Stomach (tissue), 9 donors: ENCODE data around the gene COMTD1. TPM values are rescaled to one million over a fixed set of nuclear protein-coding genes. Genes with fewer than 3 reads are reported as not detected.
A peak's percentile ranks its signal among the peaks of the same experiment; 100 is the strongest.

Experiments
- DNase-seq, 2 donors: peaks; one replicate each; pipeline versions ENCODE4 v3.0.0 to v3.0.0-alpha.2; 2013 to 2019
- H3K27ac ChIP-seq, 5 donors: fragments of 200-600 bp in 4 of 5; sonication (generic) in 4 of 5; one replicate each; pipeline ENCODE4 v1.5.1; 2013 to 2019; ENCODE audit warnings: mild to moderate bottlenecking in 1 of 5, moderate library complexity in 1 of 5
- H3K27me3 ChIP-seq, 3 donors: fragments of 200-600 bp; sonication (generic); one replicate each; pipeline ENCODE4 v1.5.1; 2017 to 2019; ENCODE audit warnings: mixed run types in 1 of 3
- H3K36me3 ChIP-seq, 4 donors: fragments of 200-600 bp; sonication (generic); 1 replicate in 3 of 4; 2 replicates in 1 of 4; pipeline ENCODE4 v1.5.1; 2016 to 2019
- H3K4me1 ChIP-seq, 4 donors: fragments of 200-600 bp; sonication (generic); one replicate each; pipeline ENCODE4 v1.5.1; 2016 to 2019
- H3K4me3 ChIP-seq, 4 donors: fragments of 200-600 bp; sonication (generic) in 3 of 4; one replicate each; pipeline ENCODE4 v1.5.1; 2016 to 2019; ENCODE audit warnings: mild to moderate bottlenecking in 1 of 4
- H3K9me3 ChIP-seq, 4 donors: fragments of 200-600 bp; sonication (generic); one replicate each; pipeline ENCODE4 v1.5.1; 2016 to 2019
- EP300 ChIP-seq: sonication (generic); formaldehyde crosslinking; IDR thresholded peaks from one replicate; pipeline ENCODE4 v1.6.1; 2017; ENCODE audit warnings: antibody characterized with exemption
- POLR2A ChIP-seq, 4 donors: fragments of 450-650 bp; IDR thresholded peaks; one replicate each; pipeline ENCODE4 v1.6.1; 2016; ENCODE audit warnings: antibody characterized with exemption in 4 of 4, control low read depth in 2 of 4, mild to moderate bottlenecking in 1 of 4, moderate library complexity in 1 of 4
- POLR2AphosphoS5 ChIP-seq, 3 donors: sonication (generic); formaldehyde crosslinking; IDR thresholded peaks; one replicate each; pipeline ENCODE4 v1.6.1; 2016; ENCODE audit warnings: antibody characterized with exemption in 3 of 3
- WGBS, 5 donors: extraction: QIAGEN DNeasy Blood & Tissue Kit in 3 of 5; methylation state at CpG; one replicate each; pipeline versions ENCODE4 v1.1.5 to v1.1.7; 2013 to 2018; 5-methylcytosine and 5-hydroxymethylcytosine counted together
- intact Hi-C: fragments of 100-400 bp; cut with DNase I; formaldehyde crosslinking; loops from one replicate; pipeline ENCODE4 v1.15.1; 2023; ENCODE audit warnings: low total_unique reads
- polyA plus RNA-seq, 3 donors: library from polyadenylated mRNA; stranded (reverse); fragments of 200-250 nt; gene quantifications; one replicate each; pipeline ENCODE4 v1.2.3, GENCODE V29; 2013
- total RNA-seq, 5 donors: library from RNA; depleted of rRNA; stranded (reverse); fragments of >200 nt; gene quantifications; one replicate each; pipeline versions ENCODE4 v1.1.0 to v1.2.3, GENCODE V29; 2014 to 2016
- TF ChIP-seq, protein P1 (sequence below), 7 experiments: fragments of 450-650 bp in 4 of 7; fragments of 200-600 bp in 3 of 7; sonication (generic) in 3 of 7; IDR thresholded peaks; one replicate each; pipeline ENCODE4 v1.5.1; 2016 to 2019; ENCODE audit warnings: antibody characterized with exemption in 7 of 7, control low read depth in 2 of 7, mild to moderate bottlenecking in 1 of 7
- donor health status: healthy with polysubstance abuse.
- donor health status: Bipolar disorder and iron deficiency.
- donor health status: healthy.

COMTD1 gene
- total and polyA plus RNA-seq, 8 donors = 15.4 to 446 (median 119) TPM

DNA sequence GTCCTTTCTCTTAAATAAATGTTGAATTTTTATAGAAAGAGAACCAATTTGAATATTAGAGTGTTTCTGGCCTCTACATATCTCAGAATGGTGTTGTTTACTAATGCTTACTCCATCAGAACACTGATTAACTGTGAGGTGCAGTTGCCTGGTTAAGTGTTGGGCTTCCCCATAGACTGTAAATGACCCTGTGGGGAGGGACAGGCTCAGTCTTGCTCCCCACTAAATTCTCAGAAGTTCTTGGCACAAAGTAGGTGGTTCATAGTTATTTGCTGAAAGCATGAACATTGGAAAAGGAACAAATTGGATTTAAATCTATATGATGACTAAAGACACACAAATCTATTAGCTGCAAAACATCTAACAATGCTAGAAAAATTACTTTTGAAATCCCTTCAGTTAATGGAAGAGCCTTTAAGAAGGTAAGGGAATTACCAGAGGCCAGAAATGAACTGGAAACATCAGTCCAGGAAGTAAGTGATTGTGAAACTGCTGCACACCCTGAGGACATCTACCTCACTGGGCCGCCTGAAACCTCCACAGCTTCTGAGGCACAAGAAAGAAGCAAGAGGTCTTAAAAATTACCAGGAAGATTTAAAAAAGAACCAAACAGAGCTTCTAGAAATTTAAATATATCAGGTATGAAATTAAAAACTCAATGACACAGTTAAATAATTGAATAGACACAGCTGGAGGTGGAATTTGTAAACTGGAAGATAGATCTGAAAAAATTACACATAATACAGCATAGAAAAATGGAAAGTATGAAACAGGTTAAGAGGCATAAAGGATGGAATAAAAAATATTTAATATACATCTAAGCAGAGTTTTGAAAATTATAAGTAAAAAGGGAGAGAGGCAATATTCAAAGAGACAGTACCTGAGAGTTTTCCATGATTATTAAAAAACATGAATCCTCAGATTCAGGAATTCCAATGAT lies 17.8 kb upstream of the COMTD1 start:
- H3K36me3 ChIP-seq = no peaks in the 10 kb centered on the region
- intact Hi-C loops = no loop called here
- WGBS, 5 donors = 85 to 100% (median 98%) methylated on average over 1 of the region's 1 CpG
- no peak for DNase-seq
- H3K4me1 ChIP-seq = no peaks in the 10 kb centered on the region
- no peak overlapping the region for H3K27ac ChIP-seq
- no peak overlapping the region for H3K4me3 ChIP-seq
- TF ChIP-seq POLR2A (IDR thresholded peaks at IDR 0.05) (no peak), POLR2AphosphoS5 (IDR thresholded peaks at IDR 0.05) (no peak), EP300 (no peak)
- TF ChIP-seq, protein P1, sequence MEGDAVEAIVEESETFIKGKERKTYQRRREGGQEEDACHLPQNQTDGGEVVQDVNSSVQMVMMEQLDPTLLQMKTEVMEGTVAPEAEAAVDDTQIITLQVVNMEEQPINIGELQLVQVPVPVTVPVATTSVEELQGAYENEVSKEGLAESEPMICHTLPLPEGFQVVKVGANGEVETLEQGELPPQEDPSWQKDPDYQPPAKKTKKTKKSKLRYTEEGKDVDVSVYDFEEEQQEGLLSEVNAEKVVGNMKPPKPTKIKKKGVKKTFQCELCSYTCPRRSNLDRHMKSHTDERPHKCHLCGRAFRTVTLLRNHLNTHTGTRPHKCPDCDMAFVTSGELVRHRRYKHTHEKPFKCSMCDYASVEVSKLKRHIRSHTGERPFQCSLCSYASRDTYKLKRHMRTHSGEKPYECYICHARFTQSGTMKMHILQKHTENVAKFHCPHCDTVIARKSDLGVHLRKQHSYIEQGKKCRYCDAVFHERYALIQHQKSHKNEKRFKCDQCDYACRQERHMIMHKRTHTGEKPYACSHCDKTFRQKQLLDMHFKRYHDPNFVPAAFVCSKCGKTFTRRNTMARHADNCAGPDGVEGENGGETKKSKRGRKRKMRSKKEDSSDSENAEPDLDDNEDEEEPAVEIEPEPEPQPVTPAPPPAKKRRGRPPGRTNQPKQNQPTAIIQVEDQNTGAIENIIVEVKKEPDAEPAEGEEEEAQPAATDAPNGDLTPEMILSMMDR (IDR thresholded peaks at IDR 0.05) = no peak
- peaks cover 0 to 24% (median 13%) of the 10 kb centered on the region in 4 donors for H3K9me3 ChIP-seq
- H3K27me3 ChIP-seq = no peaks in the 10 kb centered on the region

DNA sequence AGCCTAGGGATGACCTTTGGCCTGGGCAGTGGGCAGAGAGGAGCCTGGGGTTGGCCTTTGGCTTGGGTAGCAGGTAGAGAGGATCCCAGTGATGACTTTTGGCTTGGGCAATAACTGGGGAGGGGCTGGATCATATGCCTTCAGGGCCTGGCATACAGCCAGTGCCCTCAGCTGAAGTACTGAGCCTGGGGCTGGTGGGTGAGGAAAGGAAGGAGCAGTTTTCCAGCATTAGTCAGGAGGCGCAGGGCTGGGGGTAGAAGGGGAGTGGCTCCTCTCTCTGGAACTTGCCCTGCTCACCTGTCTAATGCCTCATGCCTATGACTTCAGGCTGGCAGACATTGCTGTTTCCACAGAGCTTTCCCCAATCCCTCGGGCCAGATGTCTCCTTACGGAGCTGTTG lies 15.2 kb upstream of the COMTD1 start:
- peak in 1 of 2 donors; percentile 51 for DNase-seq
- H3K4me3 ChIP-seq = no peak overlapping the region
- H3K36me3 ChIP-seq = no peaks in the 10 kb centered on the region
- H3K27ac ChIP-seq = no peak overlapping the region
- intact Hi-C loops = no loop called here
- H3K9me3 ChIP-seq = peaks cover 0 to 24% (median 13%) of the 10 kb centered on the region in 4 donors
- H3K27me3 ChIP-seq = no peaks in the 10 kb centered on the region
- peaks cover 2 to 7% (median 4%) of the 10 kb centered on the region in 4 donors for H3K4me1 ChIP-seq
- TF ChIP-seq EP300 (no peak), POLR2A (IDR thresholded peaks at IDR 0.05) (no peak), POLR2AphosphoS5 (IDR thresholded peaks at IDR 0.05) (no peak)
- TF ChIP-seq, protein P1 (IDR thresholded peaks at IDR 0.05) = no peak
- WGBS, 5 donors = 75 to 96% (median 83%) methylated on average over 3 of the region's 3 CpGs

DNA sequence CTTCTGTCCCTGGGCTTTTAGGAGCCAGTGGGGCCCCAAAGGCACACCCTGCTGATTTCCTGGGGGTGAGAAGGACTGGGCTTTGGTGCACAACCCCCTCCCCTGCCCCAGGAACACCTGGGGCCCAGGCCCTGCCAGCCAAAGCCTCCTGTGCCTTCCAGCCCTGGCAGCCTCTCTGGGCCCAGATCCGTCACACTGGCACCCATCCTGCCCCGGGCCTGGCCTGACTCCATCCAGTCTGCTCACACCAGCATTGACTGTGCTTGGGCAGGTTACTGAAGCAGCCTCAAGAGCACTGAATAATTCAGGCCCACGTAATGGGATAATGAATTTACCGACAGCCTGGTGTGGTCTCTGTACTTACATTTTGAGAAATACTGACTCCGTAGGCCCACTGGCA lies 12.0 kb upstream of the COMTD1 start:
- 79 to 91% (median 83%) methylated on average over 3 to 5 of the region's 5 CpGs for WGBS, 5 donors
- H3K9me3 ChIP-seq = peaks cover 0 to 7% (median 4%) of the 10 kb centered on the region in 4 donors
- H3K4me3 ChIP-seq = no peak overlapping the region
- H3K27me3 ChIP-seq = no peaks in the 10 kb centered on the region
- peaks cover 7 to 21% (median 17%) of the 10 kb centered on the region in 4 donors for H3K4me1 ChIP-seq
- peak in 1 of 2 donors; percentile 64 for DNase-seq
- no peaks in the 10 kb centered on the region for H3K36me3 ChIP-seq
- no peak overlapping the region for H3K27ac ChIP-seq
- TF ChIP-seq POLR2A (IDR thresholded peaks at IDR 0.05) (no peak), EP300 (no peak), POLR2AphosphoS5 (IDR thresholded peaks at IDR 0.05) (no peak)
- TF ChIP-seq, protein P1 (IDR thresholded peaks at IDR 0.05) = no peak
- intact Hi-C loops = no loop called here

DNA sequence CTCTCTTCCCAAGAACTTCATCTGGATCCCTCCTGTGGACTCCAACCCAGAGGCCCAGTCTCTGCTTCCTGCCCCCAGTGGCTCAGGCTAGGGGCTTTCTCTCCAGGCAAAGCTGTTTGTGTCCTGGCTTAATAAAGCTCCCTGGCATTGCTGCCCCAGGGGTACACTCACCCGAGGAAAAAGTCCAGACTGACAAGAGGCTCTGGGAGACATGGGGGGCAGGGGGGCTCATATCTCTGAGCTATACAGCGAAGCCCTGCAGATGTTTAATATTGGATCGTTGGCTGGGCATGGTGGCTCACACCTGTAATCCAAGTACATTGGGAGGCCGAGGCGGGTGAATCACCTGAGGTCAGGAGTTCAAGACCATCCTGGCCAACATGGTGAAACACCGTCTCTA lies 10.7 kb upstream of the COMTD1 start:
- H3K36me3 ChIP-seq = no peaks in the 10 kb centered on the region
- intact Hi-C loops = no loop called here
- no peak overlapping the region for H3K4me3 ChIP-seq
- peaks cover 7 to 21% (median 17%) of the 10 kb centered on the region in 4 donors for H3K4me1 ChIP-seq
- H3K27me3 ChIP-seq = no peaks in the 10 kb centered on the region
- DNase-seq = no peak
- H3K9me3 ChIP-seq = no peaks in the 10 kb centered on the region
- H3K27ac ChIP-seq = peak overlapping the region in 1 of 5 donors; percentile 10
- WGBS, 5 donors = 79 to 89% (median 86%) methylated on average over 6 of the region's 6 CpGs
- TF ChIP-seq, protein P1 (IDR thresholded peaks at IDR 0.05) = no peak
- TF ChIP-seq POLR2A (IDR thresholded peaks at IDR 0.05) (no peak), POLR2AphosphoS5 (IDR thresholded peaks at IDR 0.05) (no peak), EP300 (no peak)
